Endothelial cell of umbilical vein (primary cell): Measurements from ENCODE around the gene SLC2A6. TPM values are rescaled to one million over a fixed set of nuclear protein-coding genes. Genes with fewer than 3 reads are reported as not detected.
A peak's percentile ranks its signal among the peaks of the same experiment; 100 is the strongest.

Source experiments
- BruUV-seq: library from RNA; stranded (reverse); fragments of 400-500 nt; replicated peaks from 2 replicates; lab custom pipeline; 2021; lab: Mats Ljungman, UMichigan
- CTCF ChIA-PET: fragments of 300-600, 350-600 bp; sonication (Branson Sonifier 250); formaldehyde crosslinking; loops from one replicate; lab custom pipeline; 2021; ENCODE audit warnings: antibody characterized with exemption, inconsistent platforms; lab: Charles Lee
- POLR2A ChIA-PET: fragments of 300-600, 350-600 bp; sonication (Branson Sonifier 250); formaldehyde crosslinking; loops from one replicate; lab custom pipeline; 2021; ENCODE audit warnings: antibody characterized with exemption, inconsistent platforms; lab: Charles Lee
- DNase-seq: peaks from one replicate; pipeline ENCODE4 v3.0.0-alpha.2; 2011; ENCODE audit warnings: low read depth, low spot score
- FAIRE-seq: peaks from 2 replicates; lab custom pipeline; 2011; peaks lifted over from hg19 to GRCh38; lab: Jason Lieb, UNC
- H2AFZ ChIP-seq: 2 replicates; pipeline ENCODE4 v1.6.0; 2012; ENCODE audit warnings: low read depth, low read length, control low read depth, inconsistent platforms
- H3K27ac ChIP-seq: 2 replicates; pipeline ENCODE4 v1.5.1; 2011; ENCODE audit warnings: low read depth, mild to moderate bottlenecking, control low read depth, low read length, moderate library complexity; ENCODE audit not compliant: insufficient read depth
- H3K27me3 ChIP-seq, 2 experiments: 2 replicates each; pipeline versions ENCODE4 v1.6.0 to v1.6.1; 2011; ENCODE audit warnings: low read length in 2 of 2, mixed read lengths in 1 of 2; ENCODE audit not compliant: control insufficient read depth in 2 of 2, insufficient read depth in 2 of 2
- H3K36me3 ChIP-seq, 2 experiments: 2 replicates in 1 of 2; 3 replicates in 1 of 2; pipeline ENCODE4 v1.5.1; 2011; ENCODE audit warnings: low read length in 2 of 2, mild to moderate bottlenecking in 1 of 2, moderate library complexity in 1 of 2; ENCODE audit not compliant: control insufficient read depth in 2 of 2, insufficient read depth in 2 of 2; ENCODE audit errors: extremely low read depth in 1 of 2
- H3K4me1 ChIP-seq: 3 replicates; pipeline ENCODE4 v1.5.1; 2011; ENCODE audit warnings: mild to moderate bottlenecking, low read length; ENCODE audit not compliant: control insufficient read depth, insufficient read depth; ENCODE audit errors: extremely low read depth
- H3K4me2 ChIP-seq: 2 replicates; pipeline ENCODE4 v1.6.1; 2011; ENCODE audit warnings: low read length, control low read depth, mixed read lengths; ENCODE audit not compliant: insufficient read depth
- H3K4me3 ChIP-seq, 3 experiments: fragments of 200-600 bp in 1 of 3; sonication (generic), shearing (Covaris generic) in 1 of 3; replicated peaks in 1 of 3; 2 replicates each; pipeline ENCODE4 v1.5.1; 2011 to 2016; ENCODE audit warnings: control low read depth in 3 of 3, low read length in 3 of 3, mild to moderate bottlenecking in 2 of 3, inconsistent platforms in 1 of 3, low read depth in 1 of 3, moderate library complexity in 1 of 3; ENCODE audit not compliant: insufficient read depth in 1 of 3
- H3K79me2 ChIP-seq: 2 replicates; pipeline ENCODE4 v1.6.0; 2012; ENCODE audit warnings: low read length, inconsistent platforms; ENCODE audit not compliant: control insufficient read depth, insufficient read depth
- H3K9ac ChIP-seq: replicated peaks from 2 replicates; pipeline ENCODE3; 2011; ENCODE audit warnings: low read length, control low read depth; ENCODE audit not compliant: insufficient read depth; ENCODE audit errors: extremely low read depth
- H3K9me1 ChIP-seq: replicated peaks from 3 replicates; pipeline ENCODE4 v1.6.0; 2011; ENCODE audit warnings: mild to moderate bottlenecking, low read length; ENCODE audit not compliant: control insufficient read depth, insufficient read depth; ENCODE audit errors: extremely low read depth
- H3K9me3 ChIP-seq: replicated peaks from 2 replicates; pipeline ENCODE4 v1.5.1; 2012; ENCODE audit warnings: low read length, inconsistent platforms; ENCODE audit not compliant: control insufficient read depth, insufficient read depth
- H4K20me1 ChIP-seq: replicated peaks from 2 replicates; pipeline ENCODE3; 2011; ENCODE audit warnings: mild to moderate bottlenecking, low read length; ENCODE audit not compliant: control insufficient read depth, insufficient read depth; ENCODE audit errors: extremely low read depth
- CTCF ChIP-seq, 2 donors: IDR thresholded peaks; 1 replicate in 1 of 2; 2 replicates in 1 of 2; pipeline ENCODE4 v1.5.1; 2011; ENCODE audit warnings: low read length in 2 of 2, mild to moderate bottlenecking in 2 of 2, moderate library complexity in 2 of 2, control low read depth in 1 of 2, inconsistent platforms in 1 of 2, low read depth in 1 of 2; ENCODE audit not compliant: insufficient read depth in 1 of 2; ENCODE audit errors: extremely low read depth in 1 of 2
- EZH2 ChIP-seq: IDR thresholded peaks from 2 replicates; pipeline ENCODE4 v1.6.1; 2012; ENCODE audit warnings: borderline replicate concordance, low read depth, mild to moderate bottlenecking, moderate library complexity, low read length, inconsistent platforms; ENCODE audit not compliant: severe bottlenecking
- FOS ChIP-seq: IDR thresholded peaks from 2 replicates; pipeline ENCODE4 v1.6.1; 2011; ENCODE audit warnings: mild to moderate bottlenecking, low read length, moderate library complexity, borderline replicate concordance; ENCODE audit not compliant: insufficient read depth
- GATA2 ChIP-seq: IDR thresholded peaks from 2 replicates; pipeline ENCODE4 v1.7.0; 2011; ENCODE audit warnings: low read depth, mild to moderate bottlenecking, moderate library complexity, mixed read lengths, low read length; ENCODE audit not compliant: insufficient read length, insufficient read depth
- JUN ChIP-seq: IDR thresholded peaks from 2 replicates; pipeline ENCODE4 v1.6.1; 2011; ENCODE audit warnings: borderline replicate concordance, low read depth; ENCODE audit not compliant: insufficient read length, insufficient read depth
- MAX ChIP-seq: IDR thresholded peaks from 2 replicates; pipeline ENCODE4 v1.6.1; 2011; ENCODE audit not compliant: insufficient read depth, insufficient read length
- MYC ChIP-seq: IDR thresholded peaks from one replicate; pipeline ENCODE4 v1.6.1; 2011; ENCODE audit warnings: mild to moderate bottlenecking, low read depth, low read length
- POLR2A ChIP-seq: IDR thresholded peaks from 2 replicates; pipeline ENCODE4 v1.6.1; 2012; ENCODE audit warnings: low read depth, mild to moderate bottlenecking, control low read depth, low read length
- POLR2AphosphoS5 ChIP-seq: IDR thresholded peaks from 2 replicates; pipeline ENCODE4 v1.6.1; 2012; ENCODE audit warnings: low read depth, mild to moderate bottlenecking, control low read depth, low read length, moderate library complexity; ENCODE audit not compliant: insufficient read depth
- dilution Hi-C: fragments of 300-500 bp; cut with MboI; formaldehyde crosslinking; loops from one replicate; pipeline ENCODE4 v1.15.0; 2019; ENCODE audit warnings: low sequenced_read_pairs; ENCODE audit not compliant: extremely low pct_ligation_motif_present
- intact Hi-C: fragments of 100-400 bp; cut with micrococcal nuclease; formaldehyde crosslinking; loops from one replicate; pipeline ENCODE4 v1.10.0; 2022
- polyA plus RNA-seq, 4 experiments: library from polyadenylated mRNA; depleted of rRNA in 3 of 4; stranded (reverse) in 3 of 4; unstranded in 1 of 4; fragments of >200 nt; gene quantifications; 2 replicates each; pipeline versions ENCODE4 v1.2.1 to v1.2.3, GENCODE V29; 2011 to 2012; ENCODE audit warnings: missing spikeins in 1 of 4
- total RNA-seq: library from RNA; stranded (reverse); gene quantifications from 2 replicates; pipeline ENCODE4 v1.2.3, GENCODE V29; 2021

Gene SLC2A6
- total and polyA plus RNA-seq, 2 donors (not counting 3 experiments of a cell fraction or from before 2014, with no cell fraction given) = 35.7 to 39.6 TPM

- Histone ChIP-seq H3K9me1 (no peaks in the 10 kb centered on the region), H4K20me1 (no peaks in the 10 kb centered on the region), H3K27me3 (peaks cover 9 to 19% of the 10 kb centered on the region in 2 experiments), H3K9ac (no peak overlapping the region), H3K4me2 (no peak overlapping the region), H3K4me3 (no peak overlapping the region), H3K36me3 (no peaks in the 10 kb centered on the region), H3K79me2 (no peaks in the 10 kb centered on the region), H3K27ac (no peak overlapping the region), H3K9me3 (no peaks in the 10 kb centered on the region), H3K4me1 (no peaks in the 10 kb centered on the region), H2AFZ (no peak overlapping the region)
- CTCF ChIA-PET = no interaction called here
- intact Hi-C loops = no loop called here
- no TSS peak for BruUV-seq
- DNase-seq (peak; percentile 8), FAIRE-seq (no peak)
- no peak for TF ChIP-seq FOS
- no peak for TF ChIP-seq GATA2
- no peak for TF ChIP-seq POLR2A
- TF ChIP-seq MAX = no peak
- no peak for TF ChIP-seq POLR2AphosphoS5
- TF ChIP-seq JUN = no peak
- TF ChIP-seq MYC = no peak
- peak; percentile 17 for TF ChIP-seq EZH2
- TF ChIP-seq CTCF (IDR thresholded peaks at IDR 0.05; ENCODE audit: extremely low read depth in 1 of 2, insufficient read depth in 1 of 2, low read depth in 1 of 2, low read length in 2 of 2) = peak; percentile 30 to 64
- dilution Hi-C loops = no loop called here
- POLR2A ChIA-PET = no interaction called here
Observed at GRCh38 chr9:133429641-133430161, 49.2 kb downstream of the SLC2A6 start.
